GM18873 (cell line): ENCODE data around the gene PDE6G.
"Not testable (repeated sequence)": the region's sequence is repeated elsewhere in the genome, so short reads cannot be mapped to it uniquely, and the experiment has no call there.

Experiments
- ATAC-seq: cut with Tn5 transposase; IDR thresholded peaks from one replicate; pipeline ENCODE4 v1.9.1; 2021; ENCODE audit warnings: mild to moderate bottlenecking, moderate library complexity, moderate number of reproducible peaks; ENCODE audit not compliant: unreplicated experiment, low FRiP score

PDE6G gene

GRCh38 chr17:81688616-81689015 is 32.3 kb upstream of the PDE6G start:
- ATAC-seq, result no peak

GRCh38 chr17:81687770-81688541 is 31.6 kb upstream of the PDE6G start:
- ATAC-seq, result no peak

GRCh38 chr17:81686614-81687013 is 30.3 kb upstream of the PDE6G start:
- no peak for ATAC-seq

GRCh38 chr17:81685108-81685507 is 28.8 kb upstream of the PDE6G start:
- no peak for ATAC-seq

GRCh38 chr17:81684442-81684911 is 28.1 kb upstream of the PDE6G start:
- no peak for ATAC-seq

- ATAC-seq, result peak; percentile 94
Measured at GRCh38 chr17:81683584-81684441, 27.5 kb upstream of the PDE6G start, which contains the start of the genes ARL16 and HGS. TSS of gene ARL16 (minus strand) at chr17:81683797. CDS start at chr17:81683753, 44 bp downstream. TSS of gene HGS (plus strand) at chr17:81684011. CDS start at chr17:81684067, 56 bp downstream.

- ATAC-seq, result peak; percentile 6
Measured at GRCh38 chr17:81683208-81683583, 26.9 kb upstream of the PDE6G start.

GRCh38 chr17:81682565-81683207 is 26.3 kb upstream of the PDE6G start:
- no peak for ATAC-seq

GRCh38 chr17:81681672-81682071 is 25.3 kb upstream of the PDE6G start:
- no peak for ATAC-seq

GRCh38 chr17:81680150-81680549 is 23.8 kb upstream of the PDE6G start:
- ATAC-seq, result no peak

GRCh38 chr17:81676906-81677305 is 20.6 kb upstream of the PDE6G start:
- no peak for ATAC-seq

- ATAC-seq, result not testable (repeated sequence)
Measured at GRCh38 chr17:81675515-81676221, 19.3 kb upstream of the PDE6G start.

- ATAC-seq, result no peak
Measured at GRCh38 chr17:81673561-81674258, 17.4 kb upstream of the PDE6G start.

- no peak for ATAC-seq
Measured at GRCh38 chr17:81672954-81673353, 16.6 kb upstream of the PDE6G start.

- no peak for ATAC-seq
Measured at GRCh38 chr17:81672504-81672903, 16.2 kb upstream of the PDE6G start.

- no peak for ATAC-seq
Measured at GRCh38 chr17:81667754-81668153, 11.4 kb upstream of the PDE6G start.

GRCh38 chr17:81666342-81667191 is 10.2 kb upstream of the PDE6G start, which contains the start of the genes CCDC137 and OXLD1:
TSS of gene CCDC137 (plus strand) at chr17:81666737. CDS start at chr17:81666767, 30 bp downstream.
TSS of gene OXLD1 (minus strand) at chr17:81666605. CDS start at chr17:81666577, 28 bp downstream.
- ATAC-seq, result peak; percentile 79

- no peak for ATAC-seq
Measured at GRCh38 chr17:81666092-81666341, 9.7 kb upstream of the PDE6G start.
